ENCODE results near the gene ZNF784.

ZNF784 gene

GRCh38 chr19:55654868-55655647, 30.7 kb upstream of the ZNF784 start, which contains the start of gene U2AF2:
TSS of gene U2AF2 (plus strand) at chr19:55655035. CDS start at chr19:55655105, 70 bp downstream.
- H3K4me3 ChIP-seq (ENCODE audit: low read depth in 1 of 2, low read length in 2 of 2) = peak within 1 kb of the TSS; percentile 94 to 95
- H3K36me3 ChIP-seq (ENCODE audit: control insufficient read depth in 1 of 2, insufficient read depth in 2 of 2, low read length in 2 of 2) = peaks cover 0 to 26% of the 10 kb centered on the region in 2 donors
- H3K27me3 ChIP-seq (ENCODE audit: low read depth, low read length) = no peaks in the 10 kb centered on the region
- H3K4me1 ChIP-seq (ENCODE audit: control insufficient read depth in 1 of 2, insufficient read depth in 2 of 2, low read length in 2 of 2) = peaks cover 24 to 48% of the 10 kb centered on the region in 2 donors
- peak within 1 kb of the TSS; percentile 99 for H3K27ac ChIP-seq (ENCODE audit: low read length)
- no peaks in the 10 kb centered on the region for H3K9me3 ChIP-seq (ENCODE audit: control insufficient read depth in 1 of 2, low read length in 2 of 2)

DNA sequence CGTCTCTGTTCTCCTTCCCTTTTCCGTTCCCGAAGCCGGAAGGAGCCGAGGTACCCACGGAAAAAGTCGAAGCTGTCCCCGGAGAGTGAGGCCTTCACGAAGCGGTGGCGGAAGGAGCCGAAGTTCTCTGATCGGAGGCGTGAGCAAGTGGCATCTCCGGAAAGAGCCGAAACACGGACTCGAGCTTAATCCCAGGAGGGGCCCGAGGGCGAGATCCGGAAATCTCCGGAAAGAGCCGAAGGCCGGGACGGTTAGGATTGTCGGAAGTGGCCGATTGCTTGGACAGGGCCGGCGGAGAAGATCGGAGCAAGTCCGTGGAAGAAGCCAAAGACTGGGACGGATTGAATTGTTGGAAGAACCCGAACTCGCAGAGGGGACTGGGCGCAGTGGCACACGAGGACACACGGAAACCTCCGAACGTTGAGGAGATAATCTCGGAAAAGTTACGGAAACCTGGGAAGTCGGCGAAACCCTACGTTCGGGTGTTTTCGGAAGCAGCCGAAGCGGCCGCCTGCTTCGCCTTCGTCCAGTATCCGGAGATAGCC, 30.0 kb upstream of the ZNF784 start:
- peak overlapping the region; percentile 99 for H3K27ac ChIP-seq (ENCODE audit: low read length)

GRCh38 chr19:55653651-55654322, 29.4 kb upstream of the ZNF784 start:
- Histone ChIP-seq H3K27ac (ENCODE audit: low read length) (peak overlapping the region; percentile 99), H3K9me3 (ENCODE audit: control insufficient read depth in 1 of 2, low read length in 2 of 2) (no peaks in the 10 kb centered on the region), H3K4me3 (ENCODE audit: low read depth in 1 of 2, low read length in 2 of 2) (peak overlapping the region; percentile 91 to 95), H3K4me1 (ENCODE audit: control insufficient read depth in 1 of 2, insufficient read depth in 2 of 2, low read length in 2 of 2) (peaks cover 24 to 48% of the 10 kb centered on the region in 2 donors), H3K36me3 (ENCODE audit: control insufficient read depth in 1 of 2, insufficient read depth in 2 of 2, low read length in 2 of 2) (peaks cover 0 to 14% of the 10 kb centered on the region in 2 donors), H3K27me3 (ENCODE audit: low read depth, low read length) (no peaks in the 10 kb centered on the region)

More for the DNA sequence above, 30.0 kb upstream of the ZNF784 start:
- no peaks in the 10 kb centered on the region for H3K27me3 ChIP-seq (ENCODE audit: low read depth, low read length)
- H3K4me1 ChIP-seq (ENCODE audit: control insufficient read depth in 1 of 2, insufficient read depth in 2 of 2, low read length in 2 of 2) = peaks cover 24 to 48% of the 10 kb centered on the region in 2 donors
- H3K4me3 ChIP-seq (ENCODE audit: low read depth in 1 of 2, low read length in 2 of 2) = peak overlapping the region; percentile 91 to 95
- H3K9me3 ChIP-seq (ENCODE audit: control insufficient read depth in 1 of 2, low read length in 2 of 2) = no peaks in the 10 kb centered on the region
- H3K36me3 ChIP-seq (ENCODE audit: control insufficient read depth in 1 of 2, insufficient read depth in 2 of 2, low read length in 2 of 2) = peaks cover 0 to 20% of the 10 kb centered on the region in 2 donors

DNA sequence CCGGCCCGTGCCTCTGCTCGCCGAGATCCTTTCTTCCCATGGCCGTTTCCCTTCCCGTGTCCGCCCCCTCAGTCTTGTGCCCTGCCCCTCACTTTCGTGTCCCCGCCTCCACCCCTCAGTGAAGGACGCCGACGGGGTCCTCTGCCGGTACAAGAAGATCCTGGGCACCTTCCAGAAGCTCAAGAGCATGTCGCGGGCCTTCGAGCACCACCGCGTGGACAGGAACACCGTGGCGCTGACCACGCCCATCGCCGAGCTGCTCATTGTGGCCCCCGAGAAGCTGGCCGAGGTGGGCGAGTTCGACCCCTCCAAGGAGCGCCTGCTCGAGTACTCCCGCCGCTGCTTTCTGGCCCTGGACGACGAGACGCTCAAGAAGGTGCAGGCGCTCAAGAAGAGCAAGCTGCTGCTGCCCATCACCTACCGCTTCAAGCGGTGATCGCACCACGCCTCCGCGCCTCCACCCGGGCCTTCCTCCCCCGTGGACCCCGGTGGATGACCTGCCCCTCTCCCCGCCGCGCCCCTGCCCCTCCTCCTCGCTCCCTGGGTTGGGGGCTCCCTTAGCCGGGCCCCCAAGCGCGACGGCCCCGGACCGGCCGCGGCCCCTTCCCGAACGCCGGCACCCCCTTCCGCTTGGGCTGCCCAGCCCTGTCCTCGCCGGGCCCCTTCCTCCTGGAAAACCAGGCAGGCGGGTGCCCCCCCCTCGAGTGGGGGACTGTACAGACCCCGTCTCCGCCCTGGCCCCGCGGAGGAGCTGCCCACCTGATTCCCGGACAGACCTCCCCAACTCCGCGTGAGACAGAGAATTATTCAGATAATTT, 28.2 kb upstream of the ZNF784 start:
- H3K27ac ChIP-seq (ENCODE audit: low read length) = no peak overlapping the region
- H3K36me3 ChIP-seq (ENCODE audit: control insufficient read depth in 1 of 2, insufficient read depth in 2 of 2, low read length in 2 of 2) = peaks cover 0 to 13% of the 10 kb centered on the region in 2 donors
- H3K27me3 ChIP-seq (ENCODE audit: low read depth, low read length) = no peaks in the 10 kb centered on the region
- H3K4me1 ChIP-seq (ENCODE audit: control insufficient read depth in 1 of 2, insufficient read depth in 2 of 2, low read length in 2 of 2) = peaks cover 16 to 43% of the 10 kb centered on the region in 2 donors
- no peaks in the 10 kb centered on the region for H3K9me3 ChIP-seq (ENCODE audit: control insufficient read depth in 1 of 2, low read length in 2 of 2)
- H3K4me3 ChIP-seq (ENCODE audit: low read depth in 1 of 2, low read length in 2 of 2) = no peak overlapping the region

- Histone ChIP-seq H3K27ac (ENCODE audit: low read length) (no peak overlapping the region), H3K4me3 (ENCODE audit: low read depth in 1 of 2, low read length in 2 of 2) (no peak overlapping the region), H3K36me3 (ENCODE audit: control insufficient read depth in 1 of 2, insufficient read depth in 2 of 2, low read length in 2 of 2) (peaks cover 0 to 13% of the 10 kb centered on the region in 2 donors), H3K4me1 (ENCODE audit: control insufficient read depth in 1 of 2, insufficient read depth in 2 of 2, low read length in 2 of 2) (peaks cover 10 to 38% of the 10 kb centered on the region in 2 donors), H3K9me3 (ENCODE audit: control insufficient read depth in 1 of 2, low read length in 2 of 2) (no peaks in the 10 kb centered on the region), H3K27me3 (ENCODE audit: low read depth, low read length) (no peaks in the 10 kb centered on the region)
Observed at GRCh38 chr19:55651236-55651635, 26.9 kb upstream of the ZNF784 start.

DNA sequence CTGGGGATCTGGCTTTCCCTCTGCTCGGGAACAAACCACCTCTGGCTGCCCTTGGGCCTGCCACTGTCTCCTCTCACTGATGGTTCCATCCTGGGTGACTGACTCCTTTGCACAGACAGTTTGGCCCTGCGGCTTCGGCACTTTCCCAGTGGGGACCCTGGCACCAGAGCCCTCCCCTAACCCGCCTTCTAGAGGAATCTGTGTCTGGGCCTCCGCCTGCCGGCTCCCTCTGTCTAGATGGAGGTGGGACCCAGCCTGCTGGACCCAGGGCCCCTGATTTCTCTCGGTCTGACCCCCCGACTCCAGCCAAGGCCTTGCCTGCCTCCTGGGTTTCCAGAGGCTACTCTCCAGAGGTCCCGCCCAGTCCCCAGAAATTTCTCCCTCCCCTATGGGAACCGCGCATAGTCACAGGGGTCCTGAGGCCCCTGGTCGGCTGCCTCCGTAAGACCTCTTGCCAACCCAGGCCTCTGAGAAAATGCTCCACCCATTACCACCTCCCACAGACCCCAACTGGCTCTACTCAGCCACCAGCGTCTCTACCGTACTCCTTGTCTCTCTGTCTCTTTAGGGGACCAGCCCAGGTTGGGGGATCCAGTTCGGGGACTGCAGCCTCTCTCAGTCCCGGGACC, 26.4 kb upstream of the ZNF784 start:
- no peaks in the 10 kb centered on the region for H3K27me3 ChIP-seq (ENCODE audit: low read depth, low read length)
- no peak overlapping the region for H3K4me3 ChIP-seq (ENCODE audit: low read depth in 1 of 2, low read length in 2 of 2)
- peaks cover 0 to 15% of the 10 kb centered on the region in 2 donors for H3K36me3 ChIP-seq (ENCODE audit: control insufficient read depth in 1 of 2, insufficient read depth in 2 of 2, low read length in 2 of 2)
- H3K4me1 ChIP-seq (ENCODE audit: control insufficient read depth in 1 of 2, insufficient read depth in 2 of 2, low read length in 2 of 2) = peaks cover 5 to 33% of the 10 kb centered on the region in 2 donors
- no peaks in the 10 kb centered on the region for H3K9me3 ChIP-seq (ENCODE audit: control insufficient read depth in 1 of 2, low read length in 2 of 2)
- H3K27ac ChIP-seq (ENCODE audit: low read length) = no peak overlapping the region

- no peaks in the 10 kb centered on the region for H3K9me3 ChIP-seq (ENCODE audit: control insufficient read depth in 1 of 2, low read length in 2 of 2)
- H3K27me3 ChIP-seq (ENCODE audit: low read depth, low read length) = no peaks in the 10 kb centered on the region
- peaks cover 5 to 33% of the 10 kb centered on the region in 2 donors for H3K4me1 ChIP-seq (ENCODE audit: control insufficient read depth in 1 of 2, insufficient read depth in 2 of 2, low read length in 2 of 2)
- peaks cover 3 to 18% of the 10 kb centered on the region in 2 donors for H3K36me3 ChIP-seq (ENCODE audit: control insufficient read depth in 1 of 2, insufficient read depth in 2 of 2, low read length in 2 of 2)
- H3K27ac ChIP-seq (ENCODE audit: low read length) = no peak overlapping the region
- no peak overlapping the region for H3K4me3 ChIP-seq (ENCODE audit: low read depth in 1 of 2, low read length in 2 of 2)
Observed at GRCh38 chr19:55650126-55650557, 25.8 kb upstream of the ZNF784 start.

GRCh38 chr19:55649268-55650125, 25.1 kb upstream of the ZNF784 start:
- Histone ChIP-seq H3K4me1 (ENCODE audit: control insufficient read depth in 1 of 2, insufficient read depth in 2 of 2, low read length in 2 of 2) (peaks cover 5 to 38% of the 10 kb centered on the region in 2 donors), H3K27ac (ENCODE audit: low read length) (no peak overlapping the region), H3K27me3 (ENCODE audit: low read depth, low read length) (no peaks in the 10 kb centered on the region), H3K4me3 (ENCODE audit: low read depth in 1 of 2, low read length in 2 of 2) (peak overlapping the region; percentile 67 to 88), H3K9me3 (ENCODE audit: control insufficient read depth in 1 of 2, low read length in 2 of 2) (no peaks in the 10 kb centered on the region), H3K36me3 (ENCODE audit: control insufficient read depth in 1 of 2, insufficient read depth in 2 of 2, low read length in 2 of 2) (peaks cover 4 to 20% of the 10 kb centered on the region in 2 donors)

DNA sequence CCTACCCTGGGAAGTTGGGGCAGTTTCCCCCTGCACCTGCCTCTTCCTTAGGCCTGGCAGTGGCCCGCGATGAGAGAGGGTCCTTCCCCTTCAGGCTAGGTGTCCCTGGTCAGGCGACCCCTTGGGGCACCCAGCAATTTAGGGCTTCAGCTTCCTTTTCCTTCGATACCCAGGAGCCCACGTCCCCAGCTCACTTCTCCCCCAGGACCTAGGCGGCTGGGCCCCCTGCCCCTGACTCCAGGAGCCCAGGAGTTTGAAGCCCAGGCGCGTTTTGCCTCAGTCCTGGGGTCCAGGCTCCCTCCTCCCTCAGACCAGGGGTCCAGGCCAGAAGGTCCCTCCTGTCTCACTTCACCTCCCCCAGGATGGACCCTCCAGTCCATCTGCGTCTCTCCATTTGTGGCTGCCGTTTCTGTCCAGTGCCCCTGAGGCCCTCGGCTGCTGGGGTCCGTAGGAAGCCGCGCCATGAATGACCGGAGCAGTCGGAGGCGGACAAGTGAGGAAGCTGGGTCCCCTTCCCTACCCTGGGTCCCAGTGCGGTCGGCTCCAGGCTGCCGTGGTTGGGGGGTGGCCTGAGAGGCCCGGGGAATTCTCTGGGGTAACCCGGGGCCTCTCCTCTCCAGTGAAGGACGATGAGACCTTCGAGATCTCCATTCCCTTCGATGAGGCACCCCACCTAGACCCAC, 24.4 kb upstream of the ZNF784 start:
- H3K9me3 ChIP-seq (ENCODE audit: control insufficient read depth in 1 of 2, low read length in 2 of 2) = no peaks in the 10 kb centered on the region
- peak overlapping the region; percentile 67 to 88 for H3K4me3 ChIP-seq (ENCODE audit: low read depth in 1 of 2, low read length in 2 of 2)
- peaks cover 4 to 14% of the 10 kb centered on the region in 2 donors for H3K36me3 ChIP-seq (ENCODE audit: control insufficient read depth in 1 of 2, insufficient read depth in 2 of 2, low read length in 2 of 2)
- no peaks in the 10 kb centered on the region for H3K27me3 ChIP-seq (ENCODE audit: low read depth, low read length)
- H3K4me1 ChIP-seq (ENCODE audit: control insufficient read depth in 1 of 2, insufficient read depth in 2 of 2, low read length in 2 of 2) = peaks cover 5 to 45% of the 10 kb centered on the region in 2 donors
- peak overlapping the region; percentile 45 for H3K27ac ChIP-seq (ENCODE audit: low read length)

All from muscle layer of duodenum (tissue), 2 donors.